ENCODE data around the gene TIMM8A.

Gene TIMM8A

GRCh38 chrX:101348452-101349192, at the start of gene TIMM8A:
Gene TIMM8A, minus strand, starts transcription at chrX:101348742. Its CDS starts 78 bp downstream, at chrX:101348664.
- peak; percentile 60 to 70 for DNase-seq (ENCODE audit: low read depth in 2 of 2)

GRCh38 chrX:101397779-101398178, 49.2 kb upstream of the TIMM8A start:
- no peak for DNase-seq (ENCODE audit: low read depth in 2 of 2)

- no peak for DNase-seq (ENCODE audit: low read depth in 2 of 2)
These were observed 47.2 kb upstream of the TIMM8A start for GRCh38 chrX:101395789-101396188.

GRCh38 chrX:101394372-101394771, 45.8 kb upstream of the TIMM8A start:
- no peak for DNase-seq (ENCODE audit: low read depth in 2 of 2)

- no peak for DNase-seq (ENCODE audit: low read depth in 2 of 2)
These were observed 45.2 kb upstream of the TIMM8A start for GRCh38 chrX:101393530-101394305.

- DNase-seq (ENCODE audit: low read depth in 2 of 2): no peak
These were observed 43.3 kb upstream of the TIMM8A start for GRCh38 chrX:101391831-101392230.

- peak; percentile 71 to 72 for DNase-seq (ENCODE audit: low read depth in 2 of 2)
These were observed 42.4 kb upstream of the TIMM8A start, which contains the start of gene RPL36A for GRCh38 chrX:101390664-101391525. Gene RPL36A, plus strand, starts transcription at chrX:101391011. Its CDS starts 33 bp downstream, at chrX:101391044.

GRCh38 chrX:101388604-101389003, 40.1 kb upstream of the TIMM8A start:
- no peak for DNase-seq (ENCODE audit: low read depth in 2 of 2)

- DNase-seq (ENCODE audit: low read depth in 2 of 2): no peak
These were observed 38.0 kb upstream of the TIMM8A start for GRCh38 chrX:101386542-101386885.

GRCh38 chrX:101385795-101386541, 37.4 kb upstream of the TIMM8A start, which contains the start of gene BTK:
Gene BTK, minus strand, starts transcription at chrX:101386191. Its CDS starts 10,907 bp downstream, at chrX:101375284.
- DNase-seq (ENCODE audit: low read depth in 2 of 2): no peak

GRCh38 chrX:101385026-101385684, 36.6 kb upstream of the TIMM8A start:
- DNase-seq (ENCODE audit: low read depth in 2 of 2): no peak

- no peak for DNase-seq (ENCODE audit: low read depth in 2 of 2)
These were observed 35.2 kb upstream of the TIMM8A start for GRCh38 chrX:101383679-101384205.

GRCh38 chrX:101377547-101377946, 29.0 kb upstream of the TIMM8A start:
- no peak for DNase-seq (ENCODE audit: low read depth in 2 of 2)

- DNase-seq (ENCODE audit: low read depth in 2 of 2): no peak
These were observed 22.5 kb upstream of the TIMM8A start for GRCh38 chrX:101370888-101371504.

GRCh38 chrX:101369687-101370086, 21.1 kb upstream of the TIMM8A start:
- no peak for DNase-seq (ENCODE audit: low read depth in 2 of 2)

- DNase-seq (ENCODE audit: low read depth in 2 of 2): no peak
These were observed 20.3 kb upstream of the TIMM8A start for GRCh38 chrX:101368800-101369199.

- DNase-seq (ENCODE audit: low read depth in 2 of 2): no peak
These were observed 16.8 kb upstream of the TIMM8A start for GRCh38 chrX:101365301-101365795.

GRCh38 chrX:101362757-101363156, 14.2 kb upstream of the TIMM8A start:
- no peak for DNase-seq (ENCODE audit: low read depth in 2 of 2)

- no peak for DNase-seq (ENCODE audit: low read depth in 2 of 2)
These were observed 13.6 kb upstream of the TIMM8A start for GRCh38 chrX:101362116-101362515.

- no peak for DNase-seq (ENCODE audit: low read depth in 2 of 2)
These were observed 11.8 kb upstream of the TIMM8A start for GRCh38 chrX:101360390-101360789.

Measured in stimulated activated CD4-positive, alpha-beta T cell treated with anti-CD3 and anti-CD28 coated beads, Interleukin-4, amount 100 ng/mL, for 48 hours (primary cell).